Measurements from ENCODE around the gene COX20. TPM values are rescaled to one million over a fixed set of nuclear protein-coding genes. Genes with fewer than 3 reads are reported as not detected.

Gene COX20
- polyA plus RNA-seq, 1 donor (not counting 4 experiments of a cell fraction or from before 2014, with no cell fraction given) = 66.1 TPM

DNA sequence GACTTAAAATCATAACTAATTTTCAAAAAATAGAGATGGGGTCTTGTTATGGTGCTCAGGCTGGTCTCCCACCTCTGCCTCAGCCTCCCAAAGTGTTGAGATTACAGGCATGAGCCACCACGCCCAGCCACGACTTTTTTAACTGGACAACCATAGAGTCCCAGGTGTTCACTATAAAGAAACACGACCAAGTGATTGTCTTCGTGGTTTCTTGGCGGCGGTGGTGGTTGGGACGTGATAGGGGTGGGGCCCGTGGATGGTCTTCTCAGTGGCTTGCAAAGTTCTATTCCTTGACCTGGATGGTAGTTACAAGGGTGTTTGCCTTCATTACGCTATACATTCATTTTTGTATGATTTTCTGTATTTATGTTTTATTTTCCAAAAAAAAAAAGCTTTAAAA lies 34.6 kb upstream of the COX20 start:
- Histone ChIP-seq H3K4me3 (ENCODE audit: control insufficient read depth in 2 of 3, extremely low read depth in 1 of 3, insufficient read depth in 2 of 3, low read depth in 1 of 3, low read length in 3 of 3) (no peak overlapping the region), H3K9ac (ENCODE audit: control insufficient read depth, extremely low read depth, insufficient read depth, low read length) (no peak overlapping the region), H3K9me3 (ENCODE audit: control insufficient read depth, low read depth, low read length) (no peaks in the 10 kb centered on the region), H3K36me3 (ENCODE audit: control insufficient read depth in 2 of 2, extremely low read depth in 1 of 2, insufficient read depth in 2 of 2, low read length in 2 of 2) (no peaks in the 10 kb centered on the region), H3K4me1 (ENCODE audit: control insufficient read depth, extremely low read depth, insufficient read depth, low read length) (no peaks in the 10 kb centered on the region), H3K27me3 (ENCODE audit: control insufficient read depth, extremely low read depth, insufficient read depth, low read length) (no peaks in the 10 kb centered on the region), H2AFZ (ENCODE audit: control insufficient read depth, low read length) (no peak overlapping the region), H3K27ac (ENCODE audit: control insufficient read depth, insufficient read depth, low read length) (no peak overlapping the region), H3K79me2 (ENCODE audit: control insufficient read depth, insufficient read depth, low read length) (no peaks in the 10 kb centered on the region), H4K20me1 (ENCODE audit: control insufficient read depth, extremely low read depth, insufficient read depth, low read length) (no peaks in the 10 kb centered on the region), H3K4me2 (ENCODE audit: control insufficient read depth, extremely low read depth, insufficient read depth, low read depth, low read length) (no peak overlapping the region), H3K9me1 (ENCODE audit: control insufficient read depth, extremely low read depth, insufficient read depth, low read length) (no peaks in the 10 kb centered on the region)
- dilution Hi-C loops (cut with MboI; ENCODE audit: extremely low pct_ligation_motif_present, low sequenced_read_pairs) = no loop called here
- DNase-seq (ENCODE audit: low read depth, low spot score) (no peak), FAIRE-seq (no peak)
- TF ChIP-seq, protein P1, sequence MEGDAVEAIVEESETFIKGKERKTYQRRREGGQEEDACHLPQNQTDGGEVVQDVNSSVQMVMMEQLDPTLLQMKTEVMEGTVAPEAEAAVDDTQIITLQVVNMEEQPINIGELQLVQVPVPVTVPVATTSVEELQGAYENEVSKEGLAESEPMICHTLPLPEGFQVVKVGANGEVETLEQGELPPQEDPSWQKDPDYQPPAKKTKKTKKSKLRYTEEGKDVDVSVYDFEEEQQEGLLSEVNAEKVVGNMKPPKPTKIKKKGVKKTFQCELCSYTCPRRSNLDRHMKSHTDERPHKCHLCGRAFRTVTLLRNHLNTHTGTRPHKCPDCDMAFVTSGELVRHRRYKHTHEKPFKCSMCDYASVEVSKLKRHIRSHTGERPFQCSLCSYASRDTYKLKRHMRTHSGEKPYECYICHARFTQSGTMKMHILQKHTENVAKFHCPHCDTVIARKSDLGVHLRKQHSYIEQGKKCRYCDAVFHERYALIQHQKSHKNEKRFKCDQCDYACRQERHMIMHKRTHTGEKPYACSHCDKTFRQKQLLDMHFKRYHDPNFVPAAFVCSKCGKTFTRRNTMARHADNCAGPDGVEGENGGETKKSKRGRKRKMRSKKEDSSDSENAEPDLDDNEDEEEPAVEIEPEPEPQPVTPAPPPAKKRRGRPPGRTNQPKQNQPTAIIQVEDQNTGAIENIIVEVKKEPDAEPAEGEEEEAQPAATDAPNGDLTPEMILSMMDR (optimal IDR thresholded peaks at IDR 0.05 in 1 of 3, IDR thresholded peaks at IDR 0.05 in 1 of 3, conservative IDR thresholded peaks at IDR 0.05 in 1 of 3; ENCODE audit: extremely low read depth in 1 of 3, insufficient read depth in 2 of 3, low read length in 3 of 3) = no peak
- TF ChIP-seq EZH2 (IDR thresholded peaks at IDR 0.05; ENCODE audit: low read length) = no peak

DNA sequence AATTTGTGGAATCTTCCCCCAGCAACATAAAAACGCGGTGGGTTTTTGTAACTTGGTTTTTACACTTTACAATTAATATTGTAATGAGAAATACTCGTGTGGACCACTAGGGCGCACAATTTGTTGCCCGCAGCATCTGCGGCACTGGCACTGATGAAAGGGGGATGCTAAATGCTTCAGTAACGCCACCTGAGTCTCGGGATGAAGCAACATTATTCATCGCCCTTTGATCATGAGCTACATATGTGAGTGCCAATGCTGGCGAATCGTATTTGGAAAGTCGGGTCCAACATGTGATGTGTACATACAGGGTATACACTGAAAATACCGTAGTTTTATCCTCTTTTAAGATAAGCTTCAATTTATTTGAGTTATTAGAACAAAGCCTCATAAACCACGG lies 34.2 kb upstream of the COX20 start:
- H3K79me2 ChIP-seq (ENCODE audit: control insufficient read depth, insufficient read depth, low read length) = no peaks in the 10 kb centered on the region
- no peaks in the 10 kb centered on the region for H4K20me1 ChIP-seq (ENCODE audit: control insufficient read depth, extremely low read depth, insufficient read depth, low read length)
- TF ChIP-seq EZH2 (IDR thresholded peaks at IDR 0.05; ENCODE audit: low read length) = no peak
- TF ChIP-seq, protein P1 (optimal IDR thresholded peaks at IDR 0.05 in 1 of 3, IDR thresholded peaks at IDR 0.05 in 1 of 3, conservative IDR thresholded peaks at IDR 0.05 in 1 of 3; ENCODE audit: extremely low read depth in 1 of 3, insufficient read depth in 2 of 3, low read length in 3 of 3) = peak; percentile 36 to 46 (median 43)
- dilution Hi-C loops (cut with MboI; ENCODE audit: extremely low pct_ligation_motif_present, low sequenced_read_pairs) = no loop called here
- no peaks in the 10 kb centered on the region for H3K9me1 ChIP-seq (ENCODE audit: control insufficient read depth, extremely low read depth, insufficient read depth, low read length)
- H3K4me1 ChIP-seq (ENCODE audit: control insufficient read depth, extremely low read depth, insufficient read depth, low read length) = no peaks in the 10 kb centered on the region
- no peak for FAIRE-seq
- H3K27me3 ChIP-seq (ENCODE audit: control insufficient read depth, extremely low read depth, insufficient read depth, low read length) = no peaks in the 10 kb centered on the region
- no peaks in the 10 kb centered on the region for H3K9me3 ChIP-seq (ENCODE audit: control insufficient read depth, low read depth, low read length)
- no peak overlapping the region for H3K9ac ChIP-seq (ENCODE audit: control insufficient read depth, extremely low read depth, insufficient read depth, low read length)
- H3K36me3 ChIP-seq (ENCODE audit: control insufficient read depth in 2 of 2, extremely low read depth in 1 of 2, insufficient read depth in 2 of 2, low read length in 2 of 2) = no peaks in the 10 kb centered on the region
- H3K4me3 ChIP-seq (ENCODE audit: control insufficient read depth in 2 of 3, extremely low read depth in 1 of 3, insufficient read depth in 2 of 3, low read depth in 1 of 3, low read length in 3 of 3) = no peak overlapping the region
- no peak overlapping the region for H3K27ac ChIP-seq (ENCODE audit: control insufficient read depth, insufficient read depth, low read length)
- no peak overlapping the region for H3K4me2 ChIP-seq (ENCODE audit: control insufficient read depth, extremely low read depth, insufficient read depth, low read depth, low read length)
- H2AFZ ChIP-seq (ENCODE audit: control insufficient read depth, low read length) = no peak overlapping the region
- no peak for DNase-seq (ENCODE audit: low read depth, low spot score)

All from keratinocyte (primary cell).